Common myeloid progenitor, CD34-positive (primary cell): ENCODE measurements around the gene SLC7A8.

Source experiments
- CTCF ChIA-PET: fragments of 350-600 bp; sonication (Branson Sonifier 250); formaldehyde crosslinking; loops from one replicate; lab custom pipeline; 2021; ENCODE audit warnings: antibody characterized with exemption; lab: Charles Lee
- POLR2A ChIA-PET: fragments of 350-600 bp; sonication (Branson Sonifier 250); formaldehyde crosslinking; loops from one replicate; lab custom pipeline; 2021; ENCODE audit warnings: antibody characterized with exemption; lab: Charles Lee
- DNase-seq, 3 donors: peaks; one replicate each; pipeline versions ENCODE4 v3.0.0 to v3.0.0-alpha.2; 2013
- H3K27ac ChIP-seq, 2 experiments: 1 replicate in 1 of 2; 2 replicates in 1 of 2; pipeline ENCODE4 v1.7.0; 2013; ENCODE audit warnings: inconsistent platforms in 2 of 2, low read length in 2 of 2, mild to moderate bottlenecking in 2 of 2, low read depth in 1 of 2, moderate library complexity in 1 of 2; ENCODE audit not compliant: severe bottlenecking in 2 of 2, insufficient read depth in 1 of 2, poor library complexity in 1 of 2
- H3K27me3 ChIP-seq, 5 experiments: replicated peaks in 2 of 5; 1 replicate in 3 of 5; 2 replicates in 2 of 5; pipeline versions ENCODE4 v1.6.1 to v1.7.0; 2013; ENCODE audit warnings: low read length in 4 of 5, mild to moderate bottlenecking in 2 of 5, moderate library complexity in 2 of 5, inconsistent platforms in 1 of 5; ENCODE audit not compliant: insufficient read depth in 5 of 5, control insufficient read depth in 4 of 5
- H3K36me3 ChIP-seq, 4 experiments: 1 replicate in 2 of 4; 2 replicates in 2 of 4; pipeline versions ENCODE4 v1.6.1 to v1.7.0; 2013; ENCODE audit warnings: low read length in 3 of 4, control low read depth in 1 of 4, mild to moderate bottlenecking in 1 of 4; ENCODE audit not compliant: control insufficient read depth in 4 of 4, insufficient read depth in 4 of 4
- H3K4me1 ChIP-seq, 4 experiments: 1 replicate in 3 of 4; 2 replicates in 1 of 4; pipeline versions ENCODE4 v1.6.1 to v1.7.1; 2013; ENCODE audit warnings: low read length in 3 of 4, mild to moderate bottlenecking in 3 of 4, control low read depth in 1 of 4, inconsistent platforms in 1 of 4, moderate library complexity in 1 of 4; ENCODE audit not compliant: control insufficient read depth in 4 of 4, insufficient read depth in 4 of 4; ENCODE audit errors: control extremely low read depth in 1 of 4
- H3K4me3 ChIP-seq, 7 experiments: 1 replicate in 4 of 7; 2 replicates in 3 of 7; pipeline versions ENCODE4 v1.5.1 to v1.7.0; 2013; ENCODE audit warnings: mild to moderate bottlenecking in 7 of 7, low read length in 6 of 7, moderate library complexity in 6 of 7, inconsistent platforms in 2 of 7, low read depth in 2 of 7, control low read depth in 1 of 7; ENCODE audit not compliant: insufficient read depth in 4 of 7, control insufficient read depth in 1 of 7; ENCODE audit errors: extremely low read depth in 1 of 7
- H3K9me3 ChIP-seq, 5 experiments: 1 replicate in 4 of 5; 2 replicates in 1 of 5; pipeline versions ENCODE4 v1.6.1 to v1.7.1; 2013; ENCODE audit warnings: low read length in 4 of 5, mild to moderate bottlenecking in 2 of 5, inconsistent platforms in 1 of 5, low read depth in 1 of 5, moderate library complexity in 1 of 5; ENCODE audit not compliant: control insufficient read depth in 4 of 5, insufficient read depth in 2 of 5; ENCODE audit errors: control extremely low read depth in 1 of 5
- WGBS: methylation state at CpG from one replicate; pipeline ENCODE4 v1.1.5; 2013; ENCODE audit not compliant: insufficient coverage; 5-methylcytosine and 5-hydroxymethylcytosine counted together

Gene SLC7A8

GRCh38 chr14:23154964-23155587 lies 28.4 kb downstream of the SLC7A8 start:
- no peak overlapping the region for H3K4me3 ChIP-seq
- ChIA-PET CTCF (interaction anchor here (0.9 kb wide), 1 partner anchor 34 kb away, joined by 3 read pairs; no protein-coding TSS in a partner anchor), POLR2A (interaction anchor here (0.5 to 0.6 kb wide), 2 partner anchors 25 to 82 kb away, joined by 3 read pairs; no protein-coding TSS in a partner anchor)
- peaks cover 0 to 8% (median 3%) of the 10 kb centered on the region in 4 experiments for H3K4me1 ChIP-seq
- 90% methylated on average over 3 of the region's 10 CpGs for WGBS
- DNase-seq = no peak
- H3K36me3 ChIP-seq = no peaks in the 10 kb centered on the region
- no peak overlapping the region for H3K27ac ChIP-seq
- no peaks in the 10 kb centered on the region for H3K27me3 ChIP-seq
- H3K9me3 ChIP-seq = no peaks in the 10 kb centered on the region

GRCh38 chr14:23153851-23154796 lies 29.3 kb downstream of the SLC7A8 start:
- no peaks in the 10 kb centered on the region for H3K9me3 ChIP-seq
- WGBS = 92% methylated on average over 27 of the region's 28 CpGs
- H3K27ac ChIP-seq = peak overlapping the region in 1 of 2 experiments; percentile 22
- H3K4me3 ChIP-seq = no peak overlapping the region
- no peaks in the 10 kb centered on the region for H3K36me3 ChIP-seq
- peaks cover 0 to 8% (median 2%) of the 10 kb centered on the region in 4 experiments for H3K4me1 ChIP-seq
- ChIA-PET CTCF (no interaction called here), POLR2A (no interaction called here)
- H3K27me3 ChIP-seq = no peaks in the 10 kb centered on the region
- peak in 1 of 3 donors; percentile 5 for DNase-seq

- 90% methylated on average over 2 of the region's 2 CpGs for WGBS
- ChIA-PET POLR2A (no interaction called here), CTCF (interaction anchor here (1.1 to 2.1 kb wide), 2 partner anchors 25 to 30 kb away, joined by 4 to 6 read pairs; no protein-coding TSS in a partner anchor)
- H3K27ac ChIP-seq = no peak overlapping the region
- no peak overlapping the region for H3K4me3 ChIP-seq
- H3K36me3 ChIP-seq = peaks cover 0 to 2% (median 0%) of the 10 kb centered on the region in 4 experiments
- DNase-seq = no peak
- H3K9me3 ChIP-seq = no peaks in the 10 kb centered on the region
- no peaks in the 10 kb centered on the region for H3K27me3 ChIP-seq
- H3K4me1 ChIP-seq = peaks cover 0 to 8% (median 2%) of the 10 kb centered on the region in 4 experiments
Observed at GRCh38 chr14:23151342-23151741, 32.1 kb downstream of the SLC7A8 start.

- DNase-seq = no peak
- ChIA-PET POLR2A (interaction anchor here (0.7 kb wide), 1 partner anchor 190 kb away, joined by 3 read pairs; no protein-coding TSS in a partner anchor), CTCF (interaction anchor here (0.6 kb wide), 1 partner anchor 1416 kb away, joined by 3 read pairs; no protein-coding TSS in a partner anchor)
- Histone ChIP-seq H3K4me3 (no peak overlapping the region), H3K4me1 (peaks cover 0 to 4% (median 0%) of the 10 kb centered on the region in 4 experiments), H3K27ac (no peak overlapping the region), H3K9me3 (no peaks in the 10 kb centered on the region), H3K27me3 (no peaks in the 10 kb centered on the region), H3K36me3 (peaks cover 0 to 2% (median 0%) of the 10 kb centered on the region in 4 experiments)
Observed at GRCh38 chr14:23149745-23150144, 33.7 kb downstream of the SLC7A8 start.

- Histone ChIP-seq H3K9me3 (no peaks in the 10 kb centered on the region), H3K27me3 (no peaks in the 10 kb centered on the region), H3K4me1 (no peaks in the 10 kb centered on the region), H3K4me3 (no peak overlapping the region), H3K27ac (no peak overlapping the region), H3K36me3 (peaks cover 0 to 2% (median 0%) of the 10 kb centered on the region in 4 experiments)
- DNase-seq = no peak
- WGBS = 100% methylated on average over 3 of the region's 5 CpGs
- ChIA-PET CTCF (no interaction called here), POLR2A (interaction anchor here (0.7 kb wide), 1 partner anchor 191 kb away, joined by 3 read pairs; no protein-coding TSS in a partner anchor)
Observed at GRCh38 chr14:23148591-23149249, 34.7 kb downstream of the SLC7A8 start.

GRCh38 chr14:23147676-23148075 lies 35.8 kb downstream of the SLC7A8 start:
- Histone ChIP-seq H3K4me3 (no peak overlapping the region), H3K4me1 (no peaks in the 10 kb centered on the region), H3K9me3 (no peaks in the 10 kb centered on the region), H3K27me3 (no peaks in the 10 kb centered on the region), H3K36me3 (peaks cover 0 to 2% (median 0%) of the 10 kb centered on the region in 4 experiments), H3K27ac (no peak overlapping the region)
- no peak for DNase-seq
- CTCF ChIA-PET = interaction anchor here (1.4 kb wide), 1 partner anchor 40 kb away, joined by 3 read pairs; no protein-coding TSS in a partner anchor
- POLR2A ChIA-PET = no interaction called here
- WGBS = 100% methylated on average over 1 of the region's 1 CpG
